Osteoblast (primary cell): Measurements from ENCODE around the gene TUBGCP6. TPM values are rescaled to one million over a fixed set of nuclear protein-coding genes. Genes with fewer than 3 reads are reported as not detected.

ENCODE experiments used
- DNase-seq: peaks from one replicate; pipeline ENCODE4 v3.0.0; 2011; ENCODE audit warnings: low spot score, mixed read lengths; ENCODE audit not compliant: insufficient read length; ENCODE audit errors: missing footprints
- H2AFZ ChIP-seq: 2 replicates; pipeline ENCODE4 v1.6.0; 2011; ENCODE audit warnings: mild to moderate bottlenecking, low read length
- H3K27ac ChIP-seq: 2 replicates; pipeline ENCODE4 v1.5.1; 2011; ENCODE audit warnings: mild to moderate bottlenecking, low read depth, low read length, moderate library complexity
- H3K27me3 ChIP-seq: 2 replicates; pipeline ENCODE4 v1.6.0; 2012; ENCODE audit warnings: mild to moderate bottlenecking, control low read depth, inconsistent platforms, low read length, moderate library complexity; ENCODE audit not compliant: insufficient read depth
- H3K36me3 ChIP-seq: 2 replicates; pipeline ENCODE4 v1.5.1; 2011; ENCODE audit warnings: mild to moderate bottlenecking, low read length, control low read depth, moderate library complexity; ENCODE audit not compliant: insufficient read depth
- H3K4me1 ChIP-seq: 2 replicates; pipeline ENCODE4 v1.5.1; 2011; ENCODE audit warnings: mild to moderate bottlenecking, low read length, control low read depth, moderate library complexity; ENCODE audit not compliant: insufficient read depth
- H3K4me2 ChIP-seq: 2 replicates; pipeline ENCODE4 v1.6.0; 2011; ENCODE audit warnings: mild to moderate bottlenecking, low read length; ENCODE audit not compliant: insufficient read depth
- H3K4me3 ChIP-seq: fragments of 200-600 bp; sonication (generic); 3 replicates; pipeline ENCODE4 v1.5.1; 2012; ENCODE audit warnings: mild to moderate bottlenecking, low read length, inconsistent platforms; ENCODE audit not compliant: insufficient read depth
- H3K79me2 ChIP-seq: 2 replicates; pipeline ENCODE4 v1.6.0; 2012; ENCODE audit warnings: mild to moderate bottlenecking, low read length, control low read depth, inconsistent platforms; ENCODE audit not compliant: insufficient read depth
- H3K9me3 ChIP-seq: 2 replicates; pipeline ENCODE4 v1.5.1; 2011; ENCODE audit warnings: low read depth, low read length, control low read depth
- H4K20me1 ChIP-seq: 2 replicates; pipeline ENCODE4 v1.6.0; 2012; ENCODE audit warnings: mild to moderate bottlenecking, low read length, control low read depth; ENCODE audit not compliant: insufficient read depth
- CTCF ChIP-seq: IDR thresholded peaks from 2 replicates; pipeline ENCODE4 v1.5.1; 2011; ENCODE audit warnings: mild to moderate bottlenecking, low read depth, low read length, moderate library complexity; ENCODE audit errors: extremely low read depth
- total RNA-seq: library from RNA; depleted of rRNA; stranded (reverse); fragments of >200 nt; gene quantifications from 2 replicates; pipeline ENCODE4 v1.2.3, GENCODE V29; 2012

TUBGCP6 gene
- total RNA-seq, 1 donor: 28.2 TPM

- H3K4me3 ChIP-seq: no peak overlapping the region
- no peak overlapping the region for H3K27ac ChIP-seq
- H3K79me2 ChIP-seq: peaks cover 87% of the 10 kb centered on the region
- TF ChIP-seq CTCF: no peak
- H4K20me1 ChIP-seq: peaks cover 68% of the 10 kb centered on the region
- H3K4me2 ChIP-seq: no peak overlapping the region
- H3K36me3 ChIP-seq: peaks cover 63% of the 10 kb centered on the region
- H3K4me1 ChIP-seq: peaks cover 9% of the 10 kb centered on the region
- no peaks in the 10 kb centered on the region for H3K27me3 ChIP-seq
- H2AFZ ChIP-seq: no peak overlapping the region
- DNase-seq: no peak
- H3K9me3 ChIP-seq: no peaks in the 10 kb centered on the region
Measured at GRCh38 chr22:50287731-50288130, 42.9 kb upstream of the TUBGCP6 start.

- TF ChIP-seq CTCF: no peak
- no peak overlapping the region for H2AFZ ChIP-seq
- H3K4me1 ChIP-seq: peaks cover 3% of the 10 kb centered on the region
- H3K27ac ChIP-seq: no peak overlapping the region
- no peaks in the 10 kb centered on the region for H3K27me3 ChIP-seq
- no peak overlapping the region for H3K4me2 ChIP-seq
- H3K79me2 ChIP-seq: peaks cover 83% of the 10 kb centered on the region
- H3K9me3 ChIP-seq: no peaks in the 10 kb centered on the region
- peaks cover 69% of the 10 kb centered on the region for H4K20me1 ChIP-seq
- no peak for DNase-seq
- H3K36me3 ChIP-seq: peaks cover 71% of the 10 kb centered on the region
- no peak overlapping the region for H3K4me3 ChIP-seq
Measured at GRCh38 chr22:50286701-50287318, 42.0 kb upstream of the TUBGCP6 start.

GRCh38 chr22:50286275-50286674, 41.5 kb upstream of the TUBGCP6 start:
- H3K79me2 ChIP-seq: peaks cover 82% of the 10 kb centered on the region
- H3K4me2 ChIP-seq: no peak overlapping the region
- DNase-seq: no peak
- H3K4me3 ChIP-seq: no peak overlapping the region
- H3K9me3 ChIP-seq: no peaks in the 10 kb centered on the region
- H3K27ac ChIP-seq: no peak overlapping the region
- no peak overlapping the region for H2AFZ ChIP-seq
- peaks cover 67% of the 10 kb centered on the region for H4K20me1 ChIP-seq
- H3K4me1 ChIP-seq: no peaks in the 10 kb centered on the region
- H3K36me3 ChIP-seq: peaks cover 72% of the 10 kb centered on the region
- TF ChIP-seq CTCF: no peak
- no peaks in the 10 kb centered on the region for H3K27me3 ChIP-seq

DNA sequence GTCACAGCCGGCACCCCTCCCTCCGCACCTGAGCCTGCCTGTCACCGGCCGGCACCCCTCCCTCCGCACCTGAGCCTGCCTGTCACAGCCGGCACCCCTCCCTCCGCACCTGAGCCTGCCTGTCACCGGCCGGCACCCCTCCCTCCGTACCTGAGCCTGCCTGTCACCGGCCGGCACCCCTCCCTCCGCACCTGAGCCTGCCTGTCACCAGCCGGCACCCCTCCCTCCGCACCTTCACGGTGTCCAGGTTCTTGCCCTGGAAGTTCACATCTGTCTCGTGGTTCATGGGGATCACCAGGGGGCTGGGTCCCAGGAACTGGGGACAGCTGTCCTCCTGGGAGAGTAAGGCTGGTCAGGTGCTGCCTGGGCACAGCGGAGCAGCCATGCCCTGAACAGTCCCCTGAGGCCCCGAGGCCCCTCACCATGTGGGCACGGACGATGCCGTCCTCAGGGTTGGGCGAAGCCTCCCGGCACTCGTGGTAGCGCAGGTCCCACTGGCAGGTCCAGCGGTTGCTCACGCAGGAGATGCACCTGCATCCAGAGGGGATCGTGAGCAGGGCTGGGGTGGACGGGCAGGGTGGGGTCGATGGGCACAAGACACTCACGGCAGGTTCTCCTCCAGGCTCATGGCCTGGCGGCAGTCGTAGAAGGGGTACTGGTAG, 40.9 kb upstream of the TUBGCP6 start:
- H3K27me3 ChIP-seq: no peaks in the 10 kb centered on the region
- H2AFZ ChIP-seq: no peak overlapping the region
- no peak for TF ChIP-seq CTCF
- H3K36me3 ChIP-seq: peaks cover 72% of the 10 kb centered on the region
- peaks cover 61% of the 10 kb centered on the region for H4K20me1 ChIP-seq
- no peak for DNase-seq
- H3K9me3 ChIP-seq: no peaks in the 10 kb centered on the region
- H3K4me3 ChIP-seq: no peak overlapping the region
- H3K4me1 ChIP-seq: no peaks in the 10 kb centered on the region
- H3K27ac ChIP-seq: no peak overlapping the region
- H3K79me2 ChIP-seq: peaks cover 77% of the 10 kb centered on the region
- no peak overlapping the region for H3K4me2 ChIP-seq
